GM21529 (cell line): ENCODE data around the gene ACYP1.

Experiments
- ATAC-seq: cut with Tn5 transposase; IDR thresholded peaks from one replicate; pipeline ENCODE4 v1.9.1; 2021; ENCODE audit not compliant: unreplicated experiment

Gene ACYP1

GRCh38 chr14:75041613-75042012 lies 22.2 kb downstream of the ACYP1 start:
- ATAC-seq: no peak

- ATAC-seq: no peak
Measured at GRCh38 chr14:75040959-75041358, 22.9 kb downstream of the ACYP1 start.

- ATAC-seq: no peak
Measured at GRCh38 chr14:75040507-75040906, 23.3 kb downstream of the ACYP1 start.

- no peak for ATAC-seq
Measured at GRCh38 chr14:75032939-75033338, 30.9 kb downstream of the ACYP1 start.

GRCh38 chr14:75030147-75030546 lies 33.7 kb downstream of the ACYP1 start:
- no peak for ATAC-seq

GRCh38 chr14:75025876-75026275 lies 37.9 kb downstream of the ACYP1 start:
- ATAC-seq: no peak

- ATAC-seq: no peak
Measured at GRCh38 chr14:75025082-75025481, 38.7 kb downstream of the ACYP1 start.

- ATAC-seq: no peak
Measured at GRCh38 chr14:75023108-75023507, 40.7 kb downstream of the ACYP1 start.

- ATAC-seq: no peak
Measured at GRCh38 chr14:75022655-75023054, 41.2 kb downstream of the ACYP1 start.

- no peak for ATAC-seq
Measured at GRCh38 chr14:75018694-75019093, 45.1 kb downstream of the ACYP1 start.

GRCh38 chr14:75016815-75017214 lies 47.0 kb downstream of the ACYP1 start:
- ATAC-seq: no peak

GRCh38 chr14:75015496-75015895 lies 48.3 kb downstream of the ACYP1 start:
- no peak for ATAC-seq

- ATAC-seq: no peak
Measured at GRCh38 chr14:75013290-75013689, 50.5 kb downstream of the ACYP1 start.

- ATAC-seq: no peak
Measured at GRCh38 chr14:75011356-75011994, 52.3 kb downstream of the ACYP1 start.

GRCh38 chr14:75010472-75011093 lies 53.2 kb downstream of the ACYP1 start:
- no peak for ATAC-seq

GRCh38 chr14:75009176-75009575 lies 54.6 kb downstream of the ACYP1 start:
- no peak for ATAC-seq

GRCh38 chr14:75005357-75005756 lies 58.5 kb downstream of the ACYP1 start:
- no peak for ATAC-seq

GRCh38 chr14:75003250-75004027 lies 60.4 kb downstream of the ACYP1 start:
- no peak for ATAC-seq
